Measurements from ENCODE around the gene DOCK1. TPM values are rescaled to one million over a fixed set of nuclear protein-coding genes. Genes with fewer than 3 reads are reported as not detected.

Gene DOCK1
- total RNA-seq, 1 donor from 2014 or later = 81.5 TPM

DNA sequence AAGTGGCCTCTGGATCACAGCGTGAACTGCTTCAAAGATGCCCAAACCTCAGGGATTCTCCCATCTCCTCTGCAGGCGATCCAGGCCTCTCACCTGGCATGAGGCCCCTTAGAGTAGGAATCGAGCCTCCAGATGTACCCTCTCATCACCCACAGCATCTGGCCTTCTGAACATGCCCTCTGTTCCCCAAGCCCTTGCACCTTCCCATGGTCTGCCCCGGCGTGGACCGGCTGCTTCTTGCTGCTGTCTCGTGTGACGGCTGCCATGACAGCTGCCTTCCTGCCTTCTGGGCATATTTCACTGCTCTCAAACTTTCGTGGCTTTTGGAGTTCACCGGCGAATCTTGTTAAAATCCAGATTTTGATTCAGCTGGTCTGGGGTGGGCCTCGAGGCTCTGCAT is 486.6 kb downstream of the DOCK1 start:
- no peak for DNase-seq (ENCODE audit: low read depth in 2 of 2)

GRCh38 chr10:127392351-127393235 is 487.4 kb downstream of the DOCK1 start:
- DNase-seq (ENCODE audit: low read depth in 2 of 2) = no peak

- DNase-seq (ENCODE audit: low read depth in 2 of 2) = peak; percentile 10 to 48
These were observed 493.1 kb downstream of the DOCK1 start for GRCh38 chr10:127398140-127398970.

DNA sequence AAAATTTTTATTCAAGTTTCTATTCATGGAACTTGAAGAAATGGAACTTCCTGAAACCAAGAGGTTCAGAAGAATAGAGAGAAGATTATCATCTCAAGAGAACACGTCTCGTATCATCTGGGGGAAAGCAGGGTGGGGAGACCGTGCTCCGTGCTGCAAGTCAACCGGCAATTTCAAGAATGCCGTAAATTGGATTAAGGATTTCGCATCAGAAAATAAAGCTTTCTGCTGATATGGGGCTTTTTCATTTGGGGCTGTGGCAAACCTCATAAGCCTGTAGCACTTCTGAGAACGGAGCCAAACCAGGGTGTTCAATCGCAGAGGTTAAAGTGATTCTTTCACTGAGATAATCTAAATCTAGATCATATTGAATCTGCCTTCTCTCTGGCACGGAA is 493.7 kb downstream of the DOCK1 start:
- no peak for DNase-seq (ENCODE audit: low read depth in 2 of 2)

DNA sequence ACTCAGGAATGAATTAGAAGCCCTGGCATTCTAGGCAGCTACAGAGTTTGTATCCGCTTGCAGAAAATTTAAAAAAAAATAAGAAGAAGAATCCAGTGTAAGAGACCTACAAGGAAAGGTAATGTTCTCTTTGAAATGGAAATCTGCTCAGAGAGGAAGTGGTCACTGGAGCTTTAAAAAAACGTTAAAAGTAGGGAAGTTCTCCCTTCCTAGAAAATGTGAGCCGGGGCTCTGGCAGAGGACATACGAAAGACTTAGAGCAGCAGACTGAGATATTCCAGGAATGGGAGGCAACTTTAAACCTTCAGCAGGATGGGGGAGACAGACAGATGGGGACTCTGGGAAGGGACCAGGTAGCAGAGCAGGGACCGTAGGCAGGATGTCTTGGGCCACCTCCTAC is 494.4 kb downstream of the DOCK1 start:
- no peak for DNase-seq (ENCODE audit: low read depth in 2 of 2)

DNA sequence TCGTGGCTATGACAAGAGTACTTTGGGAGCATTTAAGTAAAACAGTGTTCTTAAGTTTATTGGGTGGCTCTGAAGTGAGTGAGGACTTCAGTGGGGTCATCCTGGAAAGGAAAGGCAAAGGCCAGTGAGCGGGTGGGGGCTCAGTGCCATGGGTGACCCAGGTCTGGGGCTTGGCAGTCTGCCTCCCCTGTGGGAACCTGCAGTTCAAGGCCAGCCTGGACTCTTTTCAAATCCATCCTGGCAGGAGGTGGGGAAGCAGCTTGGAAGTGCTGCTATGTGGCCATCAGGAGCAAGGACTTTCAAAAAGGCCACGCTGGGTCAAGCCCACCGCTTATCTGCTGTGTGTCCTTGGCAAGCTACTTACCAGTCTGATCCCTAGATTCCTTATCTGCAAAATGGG is 495.0 kb downstream of the DOCK1 start:
- no peak for DNase-seq (ENCODE audit: low read depth in 2 of 2)

- no peak for DNase-seq (ENCODE audit: low read depth in 2 of 2)
These were observed 497.6 kb downstream of the DOCK1 start for GRCh38 chr10:127402596-127403409.

DNA sequence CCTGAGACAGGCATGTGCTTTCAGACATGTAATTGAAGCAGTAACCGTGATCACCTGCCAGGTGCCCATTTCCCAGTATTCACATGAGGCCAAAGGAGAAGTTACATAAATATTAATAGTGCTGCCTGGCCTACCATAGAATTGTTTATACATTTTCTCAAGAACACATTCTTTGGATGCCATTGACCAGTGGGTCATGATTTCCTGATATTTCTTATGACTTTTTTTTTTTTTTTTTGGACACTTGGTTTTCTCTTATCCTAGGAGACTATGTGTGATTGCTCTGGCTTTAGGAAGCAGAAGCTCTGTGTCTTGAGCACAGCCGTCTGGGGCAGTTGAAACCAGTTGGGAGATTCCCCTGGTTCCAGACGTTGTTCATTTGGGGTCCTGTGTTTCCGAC is 500.0 kb downstream of the DOCK1 start:
- DNase-seq (ENCODE audit: low read depth in 2 of 2) = peak in 1 of 2 donors; percentile 73

GRCh38 chr10:127406018-127406550 is 500.9 kb downstream of the DOCK1 start:
- no peak for DNase-seq (ENCODE audit: low read depth in 2 of 2)

DNA sequence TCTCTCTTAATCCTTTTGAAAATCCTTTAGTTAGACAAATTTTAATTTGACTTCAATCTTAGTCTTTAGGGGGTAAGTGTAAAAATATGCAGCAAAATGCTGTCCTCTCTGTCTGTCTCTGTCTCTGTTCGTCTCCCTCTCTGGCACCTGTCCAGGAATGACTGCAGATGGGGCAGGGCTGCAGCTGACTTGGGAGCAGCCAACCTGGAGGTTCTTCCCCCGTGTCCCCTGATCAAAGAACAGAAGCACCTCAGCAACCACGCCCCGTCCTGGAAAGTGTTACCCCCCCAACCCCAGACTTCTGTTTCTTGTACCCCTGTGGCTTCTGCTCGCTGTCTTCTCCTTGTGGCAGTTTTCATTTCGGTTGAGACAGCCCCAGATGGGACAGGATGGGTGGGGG is 502.3 kb downstream of the DOCK1 start:
- no peak for DNase-seq (ENCODE audit: low read depth in 2 of 2)

DNA sequence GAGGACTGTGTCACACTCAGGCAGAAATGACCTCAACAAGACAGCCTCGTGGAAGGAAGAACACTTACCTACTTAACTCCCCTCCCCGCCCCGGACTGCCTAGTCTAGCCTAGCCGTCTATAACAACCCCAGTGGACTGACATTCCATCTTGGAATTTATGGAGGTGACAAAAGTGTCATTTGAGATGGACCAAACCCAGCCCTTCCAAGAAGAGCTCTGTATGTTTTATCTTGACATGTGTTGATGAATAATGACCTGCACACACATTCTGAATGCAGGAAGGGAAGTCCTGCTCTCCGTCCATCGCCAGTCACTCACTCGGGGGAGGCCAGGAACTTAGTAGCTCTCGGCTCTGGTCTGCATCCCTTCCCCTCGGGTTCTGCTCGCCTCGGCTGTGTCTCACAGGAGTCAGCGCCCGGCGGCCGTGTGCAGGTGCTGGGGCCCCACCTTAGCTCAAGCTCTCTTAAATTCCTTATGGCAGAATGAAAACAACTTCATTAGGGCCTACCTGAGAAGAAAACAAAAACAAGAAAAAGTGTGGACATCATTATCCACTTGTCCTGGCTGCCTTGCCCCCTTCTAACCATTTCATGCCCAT is 503.0 kb downstream of the DOCK1 start:
- no peak for DNase-seq (ENCODE audit: low read depth in 2 of 2)

- DNase-seq (ENCODE audit: low read depth in 2 of 2) = no peak
These were observed 503.5 kb downstream of the DOCK1 start for GRCh38 chr10:127408733-127409132.

DNA sequence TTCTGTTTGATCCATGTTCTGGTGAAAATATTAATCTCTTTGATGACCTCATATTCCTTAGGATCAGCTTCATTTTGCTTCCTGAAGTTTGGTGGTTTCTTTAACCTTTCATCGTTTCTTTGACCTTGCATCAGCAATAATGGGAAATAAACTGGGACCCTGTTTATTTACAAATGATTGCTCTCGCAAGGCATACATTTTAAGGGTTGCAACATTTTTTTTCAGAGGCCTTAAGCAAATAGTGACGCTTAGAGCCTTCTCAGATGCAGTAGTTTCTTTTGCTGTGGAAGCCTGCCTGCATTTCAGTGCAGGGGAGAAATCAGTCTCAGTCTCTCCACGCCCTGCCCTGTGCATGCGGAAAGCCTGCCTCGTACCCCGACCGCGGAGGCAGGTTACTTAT is 504.8 kb downstream of the DOCK1 start:
- DNase-seq (ENCODE audit: low read depth in 2 of 2) = no peak

- no peak for DNase-seq (ENCODE audit: low read depth in 2 of 2)
These were observed 505.8 kb downstream of the DOCK1 start for GRCh38 chr10:127411062-127411461.

DNA sequence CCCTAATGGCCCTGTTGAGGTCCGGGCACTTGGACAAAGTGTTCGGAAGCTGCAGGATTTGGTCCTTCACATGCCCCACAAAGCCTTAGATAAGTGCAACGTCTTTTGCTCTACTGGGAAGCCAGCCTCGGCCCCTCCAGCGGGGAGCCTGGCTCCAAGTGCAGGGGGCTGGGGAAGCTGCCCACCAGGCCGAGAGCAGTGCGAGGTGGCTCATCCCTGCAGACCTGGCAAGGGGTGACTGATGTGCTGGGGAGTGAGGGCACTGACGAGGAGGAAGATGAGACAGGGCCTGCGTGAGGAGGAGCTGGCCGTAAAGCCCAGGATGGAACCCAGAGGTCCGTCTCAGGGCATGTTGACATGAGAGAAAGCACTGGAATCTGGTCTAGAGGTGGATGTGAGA is 508.1 kb downstream of the DOCK1 start:
- no peak for DNase-seq (ENCODE audit: low read depth in 2 of 2)

- no peak for DNase-seq (ENCODE audit: low read depth in 2 of 2)
These were observed 508.8 kb downstream of the DOCK1 start for GRCh38 chr10:127414024-127414423.

GRCh38 chr10:127415116-127415515 is 509.9 kb downstream of the DOCK1 start:
- DNase-seq (ENCODE audit: low read depth in 2 of 2) = no peak

- no peak for DNase-seq (ENCODE audit: low read depth in 2 of 2)
These were observed 510.8 kb downstream of the DOCK1 start for GRCh38 chr10:127415901-127416581.

DNA sequence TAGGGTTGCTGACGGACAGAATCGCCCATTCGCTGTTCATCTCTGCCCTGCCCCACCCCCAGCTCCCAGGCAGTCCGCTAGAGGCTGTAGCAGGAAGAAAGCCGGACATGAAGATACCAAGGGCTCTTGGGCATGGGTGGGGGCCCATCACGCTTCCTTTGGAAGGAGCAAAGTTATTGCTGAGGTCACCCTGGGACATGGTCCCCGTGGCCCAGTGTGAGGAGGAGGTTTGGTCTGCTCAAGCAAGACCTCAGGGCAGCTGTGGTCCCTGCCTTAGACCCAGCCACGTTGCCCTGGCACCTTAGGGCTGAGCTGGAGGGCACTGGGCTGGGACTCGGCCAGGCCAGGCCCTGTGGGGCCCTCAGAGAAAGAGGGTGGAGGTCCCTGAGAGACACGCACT is 511.8 kb downstream of the DOCK1 start:
- no peak for DNase-seq (ENCODE audit: low read depth in 2 of 2)

- DNase-seq (ENCODE audit: low read depth in 2 of 2) = no peak
These were observed 512.6 kb downstream of the DOCK1 start for GRCh38 chr10:127417686-127418401.

All from lung microvascular endothelial cell (primary cell).